HEK293T (cell line): ENCODE data around the gene GPC1.

Source experiments
- ARNT ChIP-seq: fragments of 450-650 bp; IDR thresholded peaks from 2 replicates; pipeline ENCODE4 v1.6.1; 2017; ENCODE audit warnings: mild to moderate bottlenecking
- BHLHE40 ChIP-seq: fragments of 450-650 bp; IDR thresholded peaks from 2 replicates; pipeline ENCODE4 v1.6.1; 2016; ENCODE audit warnings: mild to moderate bottlenecking, moderate library complexity, borderline replicate concordance
- ELF4 ChIP-seq: fragments of 450-650 bp; IDR thresholded peaks from 2 replicates; pipeline ENCODE4 v1.6.1; 2017; ENCODE audit warnings: antibody characterized with exemption
- FOXA1 ChIP-seq: fragments of 450-650 bp; IDR thresholded peaks from 2 replicates; pipeline ENCODE4 v1.6.1; 2016; ENCODE audit warnings: mild to moderate bottlenecking
- FOXK2 ChIP-seq: fragments of 450-650 bp; IDR thresholded peaks from 2 replicates; pipeline ENCODE4 v1.6.1; 2016; ENCODE audit warnings: mild to moderate bottlenecking
- FOXM1 ChIP-seq: fragments of 450-650 bp; IDR thresholded peaks from 2 replicates; pipeline ENCODE4 v1.6.1; 2017; ENCODE audit warnings: mild to moderate bottlenecking, borderline replicate concordance
- HDGF ChIP-seq: fragments of 450-650 bp; IDR thresholded peaks from 2 replicates; pipeline ENCODE4 v1.6.1; 2017; ENCODE audit warnings: antibody characterized with exemption, borderline replicate concordance
- NFRKB ChIP-seq: fragments of 450-650 bp; IDR thresholded peaks from 2 replicates; pipeline ENCODE4 v1.6.1; 2016; ENCODE audit warnings: mild to moderate bottlenecking, moderate library complexity
- SP1 ChIP-seq: fragments of 450-650 bp; IDR thresholded peaks from 2 replicates; pipeline ENCODE4 v1.6.1; 2017
- TARDBP ChIP-seq: fragments of 450-650 bp; IDR thresholded peaks from 2 replicates; pipeline ENCODE4 v1.6.1; 2016
- ZNF384 ChIP-seq: fragments of 450-650 bp; IDR thresholded peaks from 2 replicates; pipeline ENCODE4 v1.6.1; 2016

DNA sequence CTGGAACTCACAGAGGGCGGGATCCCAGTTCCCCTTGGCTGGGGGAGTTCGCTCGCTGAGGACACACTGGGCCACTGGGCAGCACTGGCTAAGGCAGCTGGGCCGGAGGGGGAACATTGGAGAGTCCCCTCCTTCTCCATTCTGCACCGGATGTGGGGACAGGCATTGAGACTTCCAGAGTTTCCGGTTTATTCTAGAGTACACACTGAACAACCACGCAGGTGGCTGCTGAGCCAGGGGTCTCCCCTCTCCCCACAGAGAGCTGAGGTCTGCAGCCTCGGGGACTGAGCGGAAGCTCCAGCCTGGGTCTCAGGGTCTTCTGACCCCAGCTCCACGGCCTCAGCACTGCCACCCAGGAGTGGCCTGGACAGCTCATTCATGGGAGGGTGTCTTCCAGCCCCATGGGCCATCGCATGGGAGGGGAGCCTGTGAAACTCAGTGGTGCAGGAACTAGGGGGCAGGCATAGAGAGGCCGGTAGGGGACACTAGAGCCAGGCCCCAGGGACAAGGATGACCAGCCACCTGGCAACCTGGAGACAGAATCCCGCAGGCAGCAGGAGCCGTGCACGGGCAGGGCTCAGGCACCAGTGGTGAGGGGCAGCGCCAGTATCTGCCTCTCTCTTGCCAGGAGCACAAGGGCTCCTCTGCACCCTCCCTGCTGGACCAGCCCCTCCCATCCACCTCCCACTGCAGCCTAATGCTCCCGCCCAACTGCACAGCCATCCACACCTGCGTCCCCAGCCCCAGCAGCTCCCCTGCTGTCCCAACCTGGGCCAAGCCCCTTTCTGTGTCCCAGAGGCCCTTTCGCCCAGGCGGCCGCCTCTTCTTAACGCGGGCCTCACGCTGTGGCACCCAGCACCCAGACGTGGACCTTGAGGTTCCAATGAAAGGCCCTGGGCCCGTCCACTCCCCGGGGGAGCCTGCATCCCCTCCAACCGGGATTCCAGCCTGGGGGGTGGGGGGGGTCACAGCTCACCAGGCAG lies 45.1 kb upstream of the GPC1 start:
- TF ChIP-seq FOXK2, result no peak
- TF ChIP-seq SP1, result no peak
- no peak for TF ChIP-seq BHLHE40
- no peak for TF ChIP-seq FOXA1
- no peak for TF ChIP-seq FOXM1
- TF ChIP-seq NFRKB, result no peak
- no peak for TF ChIP-seq HDGF
- TF ChIP-seq TARDBP, result no peak
- TF ChIP-seq ZNF384, result no peak
- no peak for TF ChIP-seq ELF4
- no peak for TF ChIP-seq ARNT
